WTC11 (cell line): ENCODE measurements around the gene PZP. TPM values are rescaled to one million over a fixed set of nuclear protein-coding genes. Genes with fewer than 3 reads are reported as not detected.
"Not testable (repeated sequence)": the region's sequence is repeated elsewhere in the genome, so short reads cannot be mapped to it uniquely, and the experiment has no call there.

ENCODE experiments used
- ATAC-seq: fragments of 200-7000 bp; cut with Tn5 transposase; 2 replicates; pipeline ENCODE4 v1.10.0; 2021; ENCODE audit warnings: mild to moderate bottlenecking, moderate library complexity
- CTCF ChIA-PET: fragments of 300-600 bp; sonication (Branson Sonifier 250); formaldehyde crosslinking; loops from one replicate; lab custom pipeline; 2021; ENCODE audit warnings: antibody characterized with exemption; lab: Charles Lee
- POLR2A ChIA-PET: fragments of 350-600 bp; sonication (Branson Sonifier 250); formaldehyde crosslinking; loops from one replicate; lab custom pipeline; 2021; ENCODE audit warnings: antibody characterized with exemption; lab: Charles Lee
- DNase-seq: peaks from one replicate; pipeline ENCODE4 v3.0.0; 2021; ENCODE audit warnings: low spot score
- H3K27ac Mint-ChIP-seq: 2 replicates; pipeline ENCODE4 v1.8.0; 2021; ENCODE audit warnings: mixed read lengths
- H3K27me3 Mint-ChIP-seq: 2 replicates; pipeline ENCODE4 v1.8.0; 2021; ENCODE audit warnings: low read depth, mild to moderate bottlenecking, moderate library complexity, mixed read lengths
- H3K36me3 Mint-ChIP-seq: 2 replicates; pipeline ENCODE4 v1.8.0; 2021; ENCODE audit warnings: mixed read lengths
- H3K4me1 Mint-ChIP-seq: 2 replicates; pipeline ENCODE4 v1.8.0; 2022; ENCODE audit warnings: mixed read lengths
- H3K4me3 Mint-ChIP-seq: 2 replicates; pipeline ENCODE4 v1.8.0; 2021; ENCODE audit warnings: mild to moderate bottlenecking, moderate library complexity, mixed read lengths
- H3K9me3 Mint-ChIP-seq: 2 replicates; pipeline ENCODE4 v1.8.0; 2021; ENCODE audit warnings: mixed read lengths
- CREB1 ChIP-seq: sonication (generic); formaldehyde crosslinking; IDR thresholded peaks from 2 replicates; pipeline ENCODE4 v1.8.0; 2023; ENCODE audit warnings: mild to moderate bottlenecking, missing genetic modification reagents
- CREM ChIP-seq: sonication (generic); formaldehyde crosslinking; IDR thresholded peaks from 2 replicates; pipeline ENCODE4 v1.8.1; 2022; ENCODE audit warnings: mild to moderate bottlenecking, missing genetic modification reagents, moderate library complexity
- EMX1 ChIP-seq: fragments of 250-450 bp; sonication (Bioruptor Pico); IDR thresholded peaks from 2 replicates; pipeline ENCODE4 v1.8.0; 2021; ENCODE audit warnings: mild to moderate bottlenecking
- FOXK1 ChIP-seq: sonication (generic); formaldehyde crosslinking; IDR thresholded peaks from 2 replicates; pipeline ENCODE4 v1.8.0; 2022; ENCODE audit warnings: mild to moderate bottlenecking, moderate library complexity, missing genetic modification reagents
- SMAD3 ChIP-seq: sonication (generic); formaldehyde crosslinking; IDR thresholded peaks from 2 replicates; pipeline ENCODE4 v1.8.0; 2022; ENCODE audit warnings: missing genetic modification reagents, mild to moderate bottlenecking, borderline replicate concordance
- SOX15 ChIP-seq: fragments of 250-450 bp; sonication (Bioruptor Pico); IDR thresholded peaks from 2 replicates; pipeline ENCODE4 v1.9.0; 2021; ENCODE audit warnings: mild to moderate bottlenecking
- TCF7 ChIP-seq: sonication (generic); formaldehyde crosslinking; IDR thresholded peaks from 2 replicates; pipeline ENCODE4 v1.8.0; 2022; ENCODE audit warnings: mild to moderate bottlenecking, low read depth, missing genetic modification reagents, moderate library complexity
- TEAD1 ChIP-seq: sonication (generic); formaldehyde crosslinking; IDR thresholded peaks from 2 replicates; pipeline ENCODE4 v1.8.0; 2022; ENCODE audit warnings: mild to moderate bottlenecking, missing genetic modification reagents
- total RNA-seq: library from RNA; stranded (reverse); gene quantifications from 3 replicates; pipeline ENCODE4 v1.2.3, GENCODE V29; 2021
- TF ChIP-seq, protein P1 (sequence below): sonication (generic); formaldehyde crosslinking; IDR thresholded peaks from 2 replicates; pipeline ENCODE4 v1.8.1; 2023; ENCODE audit warnings: mild to moderate bottlenecking, missing genetic modification reagents, moderate library complexity
- TF ChIP-seq, protein P2 (sequence below): fragments of 250-450 bp; sonication (Bioruptor Pico); IDR thresholded peaks from 2 replicates; pipeline ENCODE4 v1.9.0; 2021; ENCODE audit warnings: moderate library complexity, mild to moderate bottlenecking, inconsistent platforms, borderline replicate concordance
- TF ChIP-seq, protein P3 (sequence below): sonication (generic); formaldehyde crosslinking; IDR thresholded peaks from 2 replicates; pipeline ENCODE4 v1.8.1; 2023; ENCODE audit warnings: mild to moderate bottlenecking, missing genetic modification reagents
- TF ChIP-seq, protein P4 (sequence below): sonication (generic); formaldehyde crosslinking; IDR thresholded peaks from 2 replicates; pipeline ENCODE4 v1.8.1; 2023; ENCODE audit warnings: mild to moderate bottlenecking, moderate library complexity, missing genetic modification reagents

The PZP gene
- total RNA-seq, 1 experiment from 2014 or later, result 0.15 TPM

GRCh38 chr12:9223830-9224229, 15.6 kb upstream of the PZP start:
- CTCF ChIA-PET, result no interaction called here
- Mint-ChIP-seq H3K4me1 (no peaks in the 10 kb centered on the region), H3K27me3 (peaks cover 5% of the 10 kb centered on the region; the same call in 1 of the 2 replicates), H3K4me3 (no peak overlapping the region), H3K9me3 (peaks cover 29% of the 10 kb centered on the region), H3K36me3 (peaks cover 8% of the 10 kb centered on the region), H3K27ac (no peak overlapping the region)
- ATAC-seq (no peak), DNase-seq (no peak)
- POLR2A ChIA-PET, result no interaction called here
- TF ChIP-seq SOX15 (no peak), TEAD1 (CRISPR knock-in tag) (no peak)
- TF ChIP-seq, protein P1, sequence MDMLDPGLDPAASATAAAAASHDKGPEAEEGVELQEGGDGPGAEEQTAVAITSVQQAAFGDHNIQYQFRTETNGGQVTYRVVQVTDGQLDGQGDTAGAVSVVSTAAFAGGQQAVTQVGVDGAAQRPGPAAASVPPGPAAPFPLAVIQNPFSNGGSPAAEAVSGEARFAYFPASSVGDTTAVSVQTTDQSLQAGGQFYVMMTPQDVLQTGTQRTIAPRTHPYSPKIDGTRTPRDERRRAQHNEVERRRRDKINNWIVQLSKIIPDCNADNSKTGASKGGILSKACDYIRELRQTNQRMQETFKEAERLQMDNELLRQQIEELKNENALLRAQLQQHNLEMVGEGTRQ (CRISPR knock-in tag), result no peak

DNA sequence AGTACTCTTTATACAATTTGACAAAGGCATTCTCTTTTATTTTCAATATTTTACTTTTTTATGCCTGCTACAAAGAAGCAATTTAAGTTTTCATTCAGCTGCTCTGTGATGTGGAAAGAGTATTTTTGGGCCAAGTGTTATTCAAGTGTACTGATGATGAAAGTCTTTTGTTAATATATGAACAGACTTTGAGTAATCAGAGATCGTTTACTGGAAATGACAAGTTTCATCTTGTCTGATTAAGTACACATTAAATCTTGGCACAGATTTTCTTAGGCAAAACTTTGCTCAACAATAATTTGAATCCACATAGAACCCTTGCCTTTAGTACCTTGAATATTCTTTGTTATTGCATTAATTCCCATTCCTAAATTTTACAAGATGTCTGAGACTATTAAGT, 13.3 kb upstream of the PZP start:
- H3K4me1 Mint-ChIP-seq, result no peaks in the 10 kb centered on the region
- ATAC-seq, result no peak
- POLR2A ChIA-PET, result no interaction called here
- TF ChIP-seq, protein P2, sequence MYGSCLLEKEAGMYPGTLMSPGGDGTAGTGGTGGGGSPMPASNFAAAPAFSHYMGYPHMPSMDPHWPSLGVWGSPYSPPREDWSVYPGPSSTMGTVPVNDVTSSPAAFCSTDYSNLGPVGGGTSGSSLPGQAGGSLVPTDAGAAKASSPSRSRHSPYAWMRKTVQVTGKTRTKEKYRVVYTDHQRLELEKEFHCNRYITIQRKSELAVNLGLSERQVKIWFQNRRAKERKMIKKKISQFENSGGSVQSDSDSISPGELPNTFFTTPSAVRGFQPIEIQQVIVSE, result no peak
- TF ChIP-seq, protein P3, sequence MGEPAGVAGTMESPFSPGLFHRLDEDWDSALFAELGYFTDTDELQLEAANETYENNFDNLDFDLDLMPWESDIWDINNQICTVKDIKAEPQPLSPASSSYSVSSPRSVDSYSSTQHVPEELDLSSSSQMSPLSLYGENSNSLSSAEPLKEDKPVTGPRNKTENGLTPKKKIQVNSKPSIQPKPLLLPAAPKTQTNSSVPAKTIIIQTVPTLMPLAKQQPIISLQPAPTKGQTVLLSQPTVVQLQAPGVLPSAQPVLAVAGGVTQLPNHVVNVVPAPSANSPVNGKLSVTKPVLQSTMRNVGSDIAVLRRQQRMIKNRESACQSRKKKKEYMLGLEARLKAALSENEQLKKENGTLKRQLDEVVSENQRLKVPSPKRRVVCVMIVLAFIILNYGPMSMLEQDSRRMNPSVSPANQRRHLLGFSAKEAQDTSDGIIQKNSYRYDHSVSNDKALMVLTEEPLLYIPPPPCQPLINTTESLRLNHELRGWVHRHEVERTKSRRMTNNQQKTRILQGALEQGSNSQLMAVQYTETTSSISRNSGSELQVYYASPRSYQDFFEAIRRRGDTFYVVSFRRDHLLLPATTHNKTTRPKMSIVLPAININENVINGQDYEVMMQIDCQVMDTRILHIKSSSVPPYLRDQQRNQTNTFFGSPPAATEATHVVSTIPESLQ (CRISPR knock-in tag), result no peak
- TF ChIP-seq SMAD3 (CRISPR knock-in tag), result no peak
- no peak overlapping the region for H3K27ac Mint-ChIP-seq
- H3K4me3 Mint-ChIP-seq, result no peak overlapping the region
- H3K27me3 Mint-ChIP-seq, result peaks cover 3% of the 10 kb centered on the region; the same call in 1 of the 2 replicates
- CTCF ChIA-PET, result no interaction called here
- H3K36me3 Mint-ChIP-seq, result peaks cover 4% of the 10 kb centered on the region
- peaks cover 18% of the 10 kb centered on the region for H3K9me3 Mint-ChIP-seq
- no peak for DNase-seq

DNA sequence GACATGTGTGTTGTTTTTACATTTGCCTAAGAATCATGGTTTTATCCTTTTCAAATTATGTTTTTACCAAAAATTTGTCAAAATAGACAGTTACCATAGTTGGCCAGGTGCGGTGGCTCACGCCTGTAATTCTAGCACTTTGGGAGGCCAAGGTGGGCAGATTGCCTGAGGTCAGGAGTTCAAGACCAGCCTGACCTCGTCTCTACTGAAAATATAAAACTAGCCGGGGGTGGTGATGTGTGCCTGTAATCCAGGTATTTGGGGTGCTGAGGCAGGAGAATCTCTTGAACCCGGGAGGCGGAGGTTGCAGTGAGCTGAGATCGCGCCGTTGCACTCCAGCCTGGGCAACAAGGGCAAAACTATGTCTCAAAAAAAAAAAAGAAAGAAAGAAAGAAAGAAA, 12.8 kb upstream of the PZP start:
- H3K36me3 Mint-ChIP-seq, ATAC-seq, H3K4me1 Mint-ChIP-seq, H3K4me3 Mint-ChIP-seq, H3K27ac Mint-ChIP-seq, DNase-seq, CTCF ChIA-PET, H3K27me3 Mint-ChIP-seq: not testable (repeated sequence)
- POLR2A ChIA-PET, result interaction anchor here (0.6 kb wide), 1 partner anchor 47 kb away, joined by 4 read pairs; no protein-coding TSS in a partner anchor
- H3K9me3 Mint-ChIP-seq, result peaks cover 16% of the 10 kb centered on the region

GRCh38 chr12:9214534-9214933, 6.3 kb upstream of the PZP start:
- H3K27ac Mint-ChIP-seq, result no peak overlapping the region
- no peaks in the 10 kb centered on the region for H3K9me3 Mint-ChIP-seq
- no peaks in the 10 kb centered on the region for H3K4me1 Mint-ChIP-seq
- ChIA-PET POLR2A (no interaction called here), CTCF (no interaction called here)
- no peaks in the 10 kb centered on the region; the same call in 1 of the 2 replicates for H3K27me3 Mint-ChIP-seq
- ATAC-seq (no peak), DNase-seq (no peak)
- no peaks in the 10 kb centered on the region for H3K36me3 Mint-ChIP-seq
- TF ChIP-seq EMX1 (CRISPR knock-in tag) (no peak), CREB1 (CRISPR knock-in tag) (no peak), TCF7 (no peak)
- TF ChIP-seq, protein P4, sequence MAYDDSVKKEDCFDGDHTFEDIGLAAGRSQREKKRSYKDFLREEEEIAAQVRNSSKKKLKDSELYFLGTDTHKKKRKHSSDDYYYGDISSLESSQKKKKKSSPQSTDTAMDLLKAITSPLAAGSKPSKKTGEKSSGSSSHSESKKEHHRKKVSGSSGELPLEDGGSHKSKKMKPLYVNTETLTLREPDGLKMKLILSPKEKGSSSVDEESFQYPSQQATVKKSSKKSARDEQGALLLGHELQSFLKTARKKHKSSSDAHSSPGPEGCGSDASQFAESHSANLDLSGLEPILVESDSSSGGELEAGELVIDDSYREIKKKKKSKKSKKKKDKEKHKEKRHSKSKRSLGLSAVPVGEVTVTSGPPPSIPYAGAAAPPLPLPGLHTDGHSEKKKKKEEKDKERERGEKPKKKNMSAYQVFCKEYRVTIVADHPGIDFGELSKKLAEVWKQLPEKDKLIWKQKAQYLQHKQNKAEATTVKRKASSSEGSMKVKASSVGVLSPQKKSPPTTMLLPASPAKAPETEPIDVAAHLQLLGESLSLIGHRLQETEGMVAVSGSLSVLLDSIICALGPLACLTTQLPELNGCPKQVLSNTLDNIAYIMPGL (CRISPR knock-in tag), result no peak
- H3K4me3 Mint-ChIP-seq, result no peak overlapping the region

GRCh38 chr12:9211687-9212086, 3.5 kb upstream of the PZP start:
- no peaks in the 10 kb centered on the region for H3K4me1 Mint-ChIP-seq
- ChIA-PET CTCF (no interaction called here), POLR2A (no interaction called here)
- H3K4me3 Mint-ChIP-seq, result no peak overlapping the region
- ATAC-seq (no peak), DNase-seq (no peak)
- no peaks in the 10 kb centered on the region for H3K9me3 Mint-ChIP-seq
- TF ChIP-seq FOXK1, result no peak
- no peak for TF ChIP-seq CREM (CRISPR knock-in tag)
- no peak overlapping the region for H3K27ac Mint-ChIP-seq
- no peaks in the 10 kb centered on the region for H3K36me3 Mint-ChIP-seq
- no peaks in the 10 kb centered on the region; the same call in 1 of the 2 replicates for H3K27me3 Mint-ChIP-seq
